PC-3 (cell line): Measurements from ENCODE around the gene TMEM51.

Experiments
- EZH2 ChIP-seq: fragments of 300-600 bp; sonication (generic); IDR thresholded peaks from one replicate; pipeline ENCODE4 v1.6.1; 2017; ENCODE audit warnings: antibody characterized with exemption, mild to moderate bottlenecking, low read length; ENCODE audit not compliant: unreplicated experiment
- EZH2phosphoT487 ChIP-seq: fragments of 300-600 bp; sonication (generic); IDR thresholded peaks from 2 replicates; pipeline ENCODE4 v1.6.1; 2018; ENCODE audit warnings: mild to moderate bottlenecking, antibody characterized with exemption, low read length, borderline replicate concordance
- TF ChIP-seq, protein P1 (sequence below): fragments of 300-600 bp; sonication (generic); conservative IDR thresholded peaks from 2 replicates; pipeline ENCODE4 v1.5.1; 2017; ENCODE audit warnings: antibody characterized with exemption, low read depth, mild to moderate bottlenecking, low read length

- TF ChIP-seq, protein P1, sequence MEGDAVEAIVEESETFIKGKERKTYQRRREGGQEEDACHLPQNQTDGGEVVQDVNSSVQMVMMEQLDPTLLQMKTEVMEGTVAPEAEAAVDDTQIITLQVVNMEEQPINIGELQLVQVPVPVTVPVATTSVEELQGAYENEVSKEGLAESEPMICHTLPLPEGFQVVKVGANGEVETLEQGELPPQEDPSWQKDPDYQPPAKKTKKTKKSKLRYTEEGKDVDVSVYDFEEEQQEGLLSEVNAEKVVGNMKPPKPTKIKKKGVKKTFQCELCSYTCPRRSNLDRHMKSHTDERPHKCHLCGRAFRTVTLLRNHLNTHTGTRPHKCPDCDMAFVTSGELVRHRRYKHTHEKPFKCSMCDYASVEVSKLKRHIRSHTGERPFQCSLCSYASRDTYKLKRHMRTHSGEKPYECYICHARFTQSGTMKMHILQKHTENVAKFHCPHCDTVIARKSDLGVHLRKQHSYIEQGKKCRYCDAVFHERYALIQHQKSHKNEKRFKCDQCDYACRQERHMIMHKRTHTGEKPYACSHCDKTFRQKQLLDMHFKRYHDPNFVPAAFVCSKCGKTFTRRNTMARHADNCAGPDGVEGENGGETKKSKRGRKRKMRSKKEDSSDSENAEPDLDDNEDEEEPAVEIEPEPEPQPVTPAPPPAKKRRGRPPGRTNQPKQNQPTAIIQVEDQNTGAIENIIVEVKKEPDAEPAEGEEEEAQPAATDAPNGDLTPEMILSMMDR, result no peak
- no peak for TF ChIP-seq EZH2
- no peak for TF ChIP-seq EZH2phosphoT487
Observed at GRCh38 chr1:15151871-15152270, 1.7 kb upstream of the TMEM51 start.
